ENCODE measurements around the gene CCNL2. TPM values are rescaled to one million over a fixed set of nuclear protein-coding genes. Genes with fewer than 3 reads are reported as not detected.
"Not testable (repeated sequence)": the region's sequence is repeated elsewhere in the genome, so short reads cannot be mapped to it uniquely, and the experiment has no call there.

CCNL2 gene
- polyA plus RNA-seq (ENCODE audit: insufficient read length in 4 of 4): 100 to 1,000 TPM; 205 to 377 (median 227) TPM

GRCh38 chr1:1399187-1399871, at the start of gene CCNL2:
Gene CCNL2 (minus strand): TSS chr1:1399335. CDS start chr1:1399306, 29 bp downstream.
- DNase-seq (ENCODE audit: low read depth in 4 of 4, low spot score in 3 of 4): peak; percentile 93 to 96 (median 94)

DNA sequence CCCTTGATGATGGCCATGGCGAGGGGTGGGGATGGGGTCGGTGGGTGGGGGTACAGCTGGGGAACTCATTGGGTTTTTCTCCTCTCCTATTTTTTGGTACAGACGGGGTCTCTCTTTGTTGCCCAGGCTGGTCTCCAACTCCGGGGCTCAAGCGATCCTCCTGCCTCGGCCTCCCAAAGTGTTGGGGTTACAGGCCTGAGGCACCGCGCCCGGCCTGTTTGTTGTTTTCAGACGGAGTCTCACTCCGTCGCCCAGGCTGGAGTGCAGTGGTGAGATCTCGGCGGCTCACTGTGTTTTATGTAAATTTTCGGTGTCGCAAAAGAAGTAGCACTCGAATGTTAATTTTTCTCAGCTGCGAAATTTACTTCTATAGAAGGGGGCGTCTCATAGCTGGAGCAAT, 47.5 kb upstream of the CCNL2 start:
- not testable (repeated sequence) for DNase-seq (ENCODE audit: low read depth in 4 of 4, low spot score in 3 of 4)

DNA sequence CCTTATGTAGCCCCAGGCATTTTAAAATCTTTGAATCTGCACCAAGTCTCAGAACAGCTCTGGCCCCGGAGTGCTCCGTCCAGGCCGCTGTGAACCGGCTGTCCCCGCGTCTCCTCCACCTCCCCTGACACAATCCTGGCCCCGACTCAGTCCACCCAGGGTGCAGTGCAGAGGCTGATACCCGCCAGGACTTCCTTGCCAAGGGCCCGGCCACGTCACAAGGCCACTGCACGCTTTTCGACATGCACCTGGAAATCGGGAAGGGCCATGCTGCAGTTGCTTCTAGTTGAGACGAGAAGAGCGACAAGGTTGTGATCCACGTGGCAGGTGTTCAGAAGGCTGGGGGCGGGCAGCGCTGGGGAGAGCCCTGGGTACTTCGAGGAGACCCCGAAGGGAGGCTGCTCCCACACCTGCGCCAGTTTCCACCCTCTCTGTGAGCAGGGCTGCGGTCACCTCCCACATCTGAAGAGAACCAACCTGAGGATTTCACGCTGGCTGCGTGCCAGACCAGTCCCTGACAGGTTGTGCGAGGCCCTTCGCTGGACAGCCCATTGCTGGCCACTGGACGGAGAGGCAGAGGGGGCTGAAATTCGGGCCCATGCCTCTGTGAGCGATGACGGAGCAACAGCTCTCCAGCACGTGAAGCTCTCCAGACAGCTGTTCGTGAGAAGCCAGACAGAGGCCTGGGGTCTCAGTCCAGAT, 43.1 kb upstream of the CCNL2 start:
- no peak for DNase-seq (ENCODE audit: low read depth in 4 of 4, low spot score in 3 of 4)

DNA sequence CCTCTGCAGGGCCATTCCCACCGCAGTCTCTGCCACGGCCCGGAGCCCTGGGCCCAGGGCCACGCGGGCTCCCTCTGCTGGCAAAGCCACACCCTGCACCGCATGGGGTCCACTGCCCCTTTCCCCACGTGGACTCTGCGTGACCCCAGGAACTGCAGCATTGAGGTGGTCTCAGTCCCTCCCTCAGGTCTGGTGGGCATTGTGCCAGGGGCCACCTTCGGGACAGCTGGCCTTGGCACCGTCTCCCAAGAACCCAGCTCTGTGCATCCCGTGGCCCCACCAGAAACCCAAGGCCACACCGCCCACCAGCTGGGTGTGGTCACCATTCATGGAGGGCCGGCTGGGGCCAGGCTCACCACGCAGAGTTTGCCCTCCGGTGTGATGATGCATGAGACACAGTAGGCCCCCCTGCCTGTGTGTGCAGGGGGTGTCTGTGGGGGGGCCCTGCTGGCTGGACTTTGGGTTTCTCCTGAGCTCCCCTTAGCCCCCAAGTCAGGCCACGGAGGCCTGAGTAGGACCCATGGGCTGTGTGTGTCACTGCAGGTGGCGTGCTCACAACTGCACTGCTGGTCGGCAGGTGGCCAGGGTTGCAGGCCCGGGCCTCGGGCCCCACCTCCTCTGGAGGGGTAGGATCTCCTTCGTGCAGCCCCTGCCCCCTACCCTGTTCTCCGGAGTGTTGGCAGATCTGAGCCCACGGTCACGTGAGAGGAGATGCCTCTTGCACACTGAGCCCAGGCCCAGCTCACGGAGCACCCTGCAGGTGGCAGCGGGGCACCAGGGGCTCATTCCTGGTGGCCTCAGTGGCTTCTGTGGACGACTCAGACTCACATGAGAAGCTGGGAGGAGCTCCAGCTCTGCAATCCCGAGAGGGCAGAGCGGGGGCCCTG, 42.1 kb upstream of the CCNL2 start:
- DNase-seq (ENCODE audit: low read depth in 4 of 4, low spot score in 3 of 4): no peak

GRCh38 chr1:1440262-1441001, 41.3 kb upstream of the CCNL2 start:
- no peak for DNase-seq (ENCODE audit: low read depth in 4 of 4, low spot score in 3 of 4)

DNA sequence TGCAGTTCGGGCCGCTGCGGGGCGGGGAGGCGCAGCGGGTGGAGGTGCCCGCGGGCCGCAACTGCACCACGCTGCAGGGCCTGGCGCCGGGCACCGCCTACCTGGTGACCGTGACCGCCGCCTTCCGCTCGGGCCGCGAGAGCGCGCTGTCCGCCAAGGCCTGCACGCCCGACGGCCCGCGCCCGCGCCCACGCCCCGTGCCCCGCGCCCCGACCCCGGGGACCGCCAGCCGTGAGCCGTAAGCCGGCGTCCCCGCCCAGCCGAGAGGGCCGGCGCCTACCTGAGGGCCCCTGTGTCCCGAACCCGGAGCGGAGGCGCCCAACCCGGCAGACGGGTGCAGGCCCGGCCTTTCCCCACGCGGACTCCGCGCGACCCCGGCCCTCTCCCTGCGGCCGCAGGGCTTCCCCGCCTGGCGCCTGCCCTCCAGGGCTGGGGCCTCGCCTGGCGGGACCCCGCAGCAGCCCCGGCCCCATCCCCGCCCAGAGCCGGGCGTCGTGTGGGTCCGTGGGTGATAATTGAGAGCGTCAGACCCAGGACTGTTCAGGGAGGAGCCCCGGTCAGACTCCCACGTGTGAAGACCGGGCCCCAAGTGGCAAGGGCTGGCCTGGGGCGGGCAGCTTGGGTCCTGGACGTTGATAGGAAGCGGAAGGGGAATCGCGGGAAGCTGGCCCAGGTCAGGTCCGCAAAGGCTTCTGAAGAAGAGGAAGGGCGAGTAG, 40.6 kb upstream of the CCNL2 start:
- no peak for DNase-seq (ENCODE audit: low read depth in 4 of 4, low spot score in 3 of 4)

- no peak for DNase-seq (ENCODE audit: low read depth in 4 of 4, low spot score in 3 of 4)
Observed at GRCh38 chr1:1438531-1439381, 39.6 kb upstream of the CCNL2 start.

DNA sequence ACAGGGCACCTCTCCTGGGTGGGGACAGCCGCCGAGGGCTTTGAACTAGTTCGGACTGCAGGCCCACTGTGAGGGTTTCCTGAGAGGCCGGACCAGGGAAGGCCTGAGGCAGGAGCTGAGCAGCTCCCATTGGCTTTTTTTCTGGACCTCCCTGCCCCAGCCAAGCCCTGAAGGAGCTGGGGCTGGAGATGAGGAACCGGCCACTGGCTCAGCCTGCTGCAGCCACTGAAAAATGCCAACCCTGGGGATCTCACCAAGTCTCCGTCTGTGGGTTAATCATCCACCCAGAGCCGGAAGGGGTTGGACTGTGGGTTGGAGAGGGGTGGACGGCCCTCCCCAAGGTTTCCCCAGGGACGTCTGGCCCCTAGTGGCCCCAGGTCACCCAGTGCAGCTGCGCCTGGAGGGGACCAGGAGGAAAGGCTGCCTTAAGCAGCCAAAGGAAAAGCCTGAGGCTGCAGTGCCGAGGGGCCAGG, 38.8 kb upstream of the CCNL2 start:
- no peak for DNase-seq (ENCODE audit: low read depth in 4 of 4, low spot score in 3 of 4)

DNA sequence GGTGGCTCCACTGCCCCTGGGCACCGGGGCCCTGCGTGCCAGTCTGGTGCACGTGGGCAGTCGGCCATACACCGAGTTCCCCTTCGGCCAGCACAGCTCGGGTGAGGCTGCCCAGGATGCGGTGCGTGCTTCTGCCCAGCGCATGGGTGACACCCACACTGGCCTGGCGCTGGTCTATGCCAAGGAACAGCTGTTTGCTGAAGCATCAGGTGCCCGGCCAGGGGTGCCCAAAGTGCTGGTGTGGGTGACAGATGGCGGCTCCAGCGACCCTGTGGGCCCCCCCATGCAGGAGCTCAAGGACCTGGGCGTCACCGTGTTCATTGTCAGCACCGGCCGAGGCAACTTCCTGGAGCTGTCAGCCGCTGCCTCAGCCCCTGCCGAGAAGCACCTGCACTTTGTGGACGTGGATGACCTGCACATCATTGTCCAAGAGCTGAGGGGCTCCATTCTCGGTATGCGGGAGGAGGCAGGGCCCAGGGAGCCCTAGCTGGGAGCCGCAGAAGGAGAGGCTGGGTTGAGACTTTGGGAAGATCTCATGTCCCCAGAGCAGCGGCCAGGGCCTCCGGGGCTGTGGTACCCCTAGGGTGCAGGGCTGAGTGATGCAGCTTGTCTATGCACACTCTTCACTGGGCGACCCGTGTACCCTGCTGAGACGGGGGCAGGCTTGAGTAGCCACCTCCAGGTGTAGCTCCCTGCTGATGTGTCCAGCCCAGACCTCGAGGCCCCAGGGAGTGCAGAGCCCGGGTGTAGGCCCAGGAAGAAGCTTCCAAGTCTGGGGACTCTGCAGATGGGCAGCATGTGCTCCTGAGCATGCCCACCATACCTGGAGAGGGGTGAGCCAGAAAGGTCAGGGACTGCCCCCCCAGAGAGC, 38.1 kb upstream of the CCNL2 start:
- DNase-seq (ENCODE audit: low read depth in 4 of 4, low spot score in 3 of 4): no peak

GRCh38 chr1:1436630-1437032, 37.5 kb upstream of the CCNL2 start:
- no peak for DNase-seq (ENCODE audit: low read depth in 4 of 4, low spot score in 3 of 4)

- no peak for DNase-seq (ENCODE audit: low read depth in 4 of 4, low spot score in 3 of 4)
Observed at GRCh38 chr1:1435911-1436629, 36.9 kb upstream of the CCNL2 start.

DNA sequence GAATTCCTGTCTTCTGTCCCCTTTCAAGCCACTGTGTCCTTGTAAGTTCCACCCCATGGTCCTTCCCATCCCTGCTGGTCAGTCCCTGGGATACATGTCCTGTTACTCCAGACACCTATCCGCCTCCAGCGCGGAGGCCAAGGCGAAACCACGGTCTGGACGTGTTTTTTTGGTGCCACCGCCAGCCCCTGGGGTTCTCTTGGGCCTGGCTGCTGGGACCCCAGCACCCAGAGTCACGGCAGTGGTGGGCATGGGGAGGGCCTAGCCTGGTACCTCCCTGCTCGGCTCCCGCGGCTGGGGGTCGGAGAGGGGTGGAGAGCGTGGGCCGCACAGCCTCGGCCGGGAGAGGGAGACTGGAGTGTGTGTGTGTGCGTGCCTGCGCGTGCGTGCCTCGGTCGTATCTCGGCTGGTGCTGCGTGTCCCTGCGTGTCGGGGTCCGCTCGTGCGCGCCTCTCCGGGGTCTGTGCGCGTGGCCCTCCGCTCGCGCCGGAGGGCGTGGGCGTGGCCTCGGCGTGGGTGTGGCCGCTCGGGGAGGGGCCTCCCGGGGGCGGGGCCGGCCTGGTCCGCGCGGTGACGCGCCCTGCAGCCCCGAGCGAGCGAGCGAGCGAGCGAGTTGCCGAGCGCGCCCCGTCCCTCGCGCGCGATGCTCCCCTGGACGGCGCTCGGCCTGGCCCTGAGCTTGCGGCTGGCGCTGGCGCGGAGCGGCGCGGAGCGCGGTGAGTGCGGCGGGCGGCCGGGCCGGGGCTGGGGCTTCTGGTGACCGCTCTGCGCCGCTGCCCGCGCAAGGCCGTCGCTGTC, 36.2 kb upstream of the CCNL2 start, which contains the start of gene VWA1:
Gene VWA1, plus strand, starts transcription at position 585 of the 798 bp plus-strand sequence. Its CDS starts 59 bp downstream, at position 644.
- DNase-seq (ENCODE audit: low read depth in 4 of 4, low spot score in 3 of 4): no peak

DNA sequence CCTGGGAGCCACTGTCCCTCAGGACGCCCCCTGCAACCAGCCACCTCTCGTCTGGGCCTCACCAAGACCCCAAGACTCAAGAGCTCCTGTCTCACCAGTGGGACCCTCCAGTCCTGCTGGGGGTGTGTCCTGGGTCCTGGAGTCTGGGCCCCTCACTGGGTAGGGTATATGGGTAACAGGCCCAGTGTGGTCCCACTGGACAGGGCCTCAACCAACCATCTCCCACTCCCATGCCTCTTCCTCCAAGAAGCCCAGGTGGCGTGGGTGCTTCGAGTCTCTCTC, 35.6 kb upstream of the CCNL2 start:
- DNase-seq (ENCODE audit: low read depth in 4 of 4, low spot score in 3 of 4): no peak

DNA sequence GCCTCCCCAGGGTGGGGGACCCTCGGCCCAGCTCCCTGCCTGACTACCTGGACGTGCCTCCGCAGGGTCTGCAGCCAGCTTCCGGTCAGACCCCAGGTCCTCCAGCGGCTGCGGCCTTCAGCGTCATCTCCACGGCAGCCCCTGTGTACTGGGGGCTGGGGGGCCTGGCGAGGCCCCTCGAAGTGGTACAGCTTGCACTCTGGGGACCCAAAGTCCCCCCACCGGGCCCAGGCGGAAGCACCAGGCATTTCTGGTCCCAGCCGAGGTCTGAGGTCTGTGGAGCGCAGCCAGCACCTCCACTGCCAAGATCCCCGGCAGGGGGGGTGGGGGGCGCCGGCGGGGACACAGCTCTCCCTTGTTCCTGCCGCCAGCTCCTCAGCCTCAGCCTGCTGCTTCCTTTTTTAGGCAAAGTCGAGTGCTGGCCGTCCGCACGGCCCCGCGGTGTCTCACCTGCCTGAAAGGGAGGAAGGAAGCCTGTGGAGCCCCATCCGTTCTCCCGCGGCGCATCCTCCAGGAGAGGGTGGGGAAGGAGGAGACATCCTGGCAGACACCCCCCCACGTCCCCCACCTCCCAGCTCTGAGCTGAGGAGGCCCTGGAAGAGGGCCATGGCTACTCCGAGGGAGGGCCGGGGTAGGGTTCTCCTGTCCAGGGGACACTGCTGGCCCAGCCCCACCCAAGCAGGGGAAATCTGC, 35.1 kb upstream of the CCNL2 start:
- DNase-seq (ENCODE audit: low read depth in 4 of 4, low spot score in 3 of 4): no peak

DNA sequence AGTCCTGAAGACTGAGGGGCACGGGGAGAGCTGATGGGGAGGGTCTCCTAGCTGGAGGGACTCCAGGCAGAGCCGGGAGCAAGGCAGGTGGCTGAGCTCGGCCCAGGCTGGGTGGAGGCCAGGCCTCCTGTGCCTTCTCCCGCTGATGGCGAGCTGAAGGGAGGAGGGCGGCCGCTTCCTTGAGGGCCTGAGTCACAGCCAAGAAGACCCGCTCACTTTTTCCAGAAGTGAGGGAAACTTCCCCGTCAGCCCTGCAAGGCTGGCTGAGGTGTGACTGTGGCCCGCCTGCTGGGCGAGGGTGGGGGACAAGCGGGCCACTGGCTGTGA, 34.6 kb upstream of the CCNL2 start:
- no peak for DNase-seq (ENCODE audit: low read depth in 4 of 4, low spot score in 3 of 4)

All from left renal pelvis (tissue), 4 donors.